ENCODE data around the gene TMEM258.

Gene TMEM258

GRCh38 chr11:61757213-61757862 is 35.1 kb downstream of the TMEM258 start:
- DNase-seq (ENCODE audit: low read depth): no peak

- DNase-seq (ENCODE audit: low read depth): no peak
Observed at GRCh38 chr11:61756452-61757212, 35.8 kb downstream of the TMEM258 start.

- no peak for DNase-seq (ENCODE audit: low read depth)
Observed at GRCh38 chr11:61756147-61756451, 36.3 kb downstream of the TMEM258 start.

GRCh38 chr11:61754534-61755482 is 37.6 kb downstream of the TMEM258 start:
- no peak for DNase-seq (ENCODE audit: low read depth)

GRCh38 chr11:61753672-61754071 is 38.7 kb downstream of the TMEM258 start:
- DNase-seq (ENCODE audit: low read depth): no peak

- DNase-seq (ENCODE audit: low read depth): no peak
Observed at GRCh38 chr11:61752925-61753521, 39.4 kb downstream of the TMEM258 start.

- DNase-seq (ENCODE audit: low read depth): peak; percentile 26
Observed at GRCh38 chr11:61752117-61752924, 40.1 kb downstream of the TMEM258 start, which contains the start of gene MYRF. TSS of gene MYRF (plus strand) at chr11:61752636. CDS start at chr11:61752745, 109 bp downstream.

GRCh38 chr11:61751384-61751783 is 41.0 kb downstream of the TMEM258 start:
- DNase-seq (ENCODE audit: low read depth): no peak

- no peak for DNase-seq (ENCODE audit: low read depth)
Observed at GRCh38 chr11:61750631-61751273, 41.6 kb downstream of the TMEM258 start.

- no peak for DNase-seq (ENCODE audit: low read depth)
Observed at GRCh38 chr11:61749591-61750217, 42.7 kb downstream of the TMEM258 start.

GRCh38 chr11:61747967-61748285 is 44.5 kb downstream of the TMEM258 start:
- no peak for DNase-seq (ENCODE audit: low read depth)

- no peak for DNase-seq (ENCODE audit: low read depth)
Observed at GRCh38 chr11:61747192-61747966, 45.0 kb downstream of the TMEM258 start.

- DNase-seq (ENCODE audit: low read depth): no peak
Observed at GRCh38 chr11:61746442-61747191, 45.8 kb downstream of the TMEM258 start.

- DNase-seq (ENCODE audit: low read depth): no peak
Observed at GRCh38 chr11:61745781-61746441, 46.5 kb downstream of the TMEM258 start.

GRCh38 chr11:61744609-61745156 is 47.7 kb downstream of the TMEM258 start:
- DNase-seq (ENCODE audit: low read depth): no peak

GRCh38 chr11:61744181-61744580 is 48.2 kb downstream of the TMEM258 start:
- no peak for DNase-seq (ENCODE audit: low read depth)

- no peak for DNase-seq (ENCODE audit: low read depth)
Observed at GRCh38 chr11:61743486-61744095, 48.8 kb downstream of the TMEM258 start.

GRCh38 chr11:61742391-61742790 is 50.0 kb downstream of the TMEM258 start:
- no peak for DNase-seq (ENCODE audit: low read depth)

Measured in stimulated activated CD8-positive, alpha-beta memory T cell treated with anti-CD3 and anti-CD28 coated beads, Interleukin-7, amount 100 ng/mL, for 24 hours (primary cell).